ENCODE results near the gene VPS39.

VPS39 gene

GRCh38 chr15:42135351-42135750, 72.8 kb downstream of the VPS39 start:
- Histone ChIP-seq H3K27ac (no peak overlapping the region), H3K27me3 (ENCODE audit: insufficient read depth, low read depth) (no peaks in the 10 kb centered on the region), H3K4me2 (no peak overlapping the region), H4K20me1 (ENCODE audit: insufficient read depth) (no peaks in the 10 kb centered on the region), H2AFZ (ENCODE audit: low read depth) (no peak overlapping the region), H3K4me1 (ENCODE audit: low read depth, poor library complexity, severe bottlenecking) (no peaks in the 10 kb centered on the region), H3K9ac (no peak overlapping the region), H3K4me3 (IDR thresholded peaks at IDR 0.05; ENCODE audit: insufficient read depth, low read depth, low read length) (no peak overlapping the region), H3K79me2 (ENCODE audit: insufficient read depth, low read depth) (no peaks in the 10 kb centered on the region), H3K36me3 (ENCODE audit: insufficient read depth) (no peaks in the 10 kb centered on the region)
- no peak for TF ChIP-seq CTCF (conservative IDR thresholded peaks at IDR 0.05; ENCODE audit: low read depth, low read length)

- Histone ChIP-seq H3K4me2 (no peak overlapping the region), H3K27ac (no peak overlapping the region), H3K79me2 (ENCODE audit: insufficient read depth, low read depth) (no peaks in the 10 kb centered on the region), H3K36me3 (ENCODE audit: insufficient read depth) (no peaks in the 10 kb centered on the region), H3K4me3 (IDR thresholded peaks at IDR 0.05; ENCODE audit: insufficient read depth, low read depth, low read length) (no peak overlapping the region), H3K9ac (no peak overlapping the region), H3K27me3 (ENCODE audit: insufficient read depth, low read depth) (no peaks in the 10 kb centered on the region), H2AFZ (ENCODE audit: low read depth) (no peak overlapping the region), H4K20me1 (ENCODE audit: insufficient read depth) (no peaks in the 10 kb centered on the region), H3K4me1 (ENCODE audit: low read depth, poor library complexity, severe bottlenecking) (no peaks in the 10 kb centered on the region)
- no peak for TF ChIP-seq CTCF (conservative IDR thresholded peaks at IDR 0.05; ENCODE audit: low read depth, low read length)
Measured at GRCh38 chr15:42134617-42135245, 73.4 kb downstream of the VPS39 start.

- no peak overlapping the region for H3K9ac ChIP-seq
- no peaks in the 10 kb centered on the region for H3K4me1 ChIP-seq (ENCODE audit: low read depth, poor library complexity, severe bottlenecking)
- no peaks in the 10 kb centered on the region for H4K20me1 ChIP-seq (ENCODE audit: insufficient read depth)
- H3K27me3 ChIP-seq (ENCODE audit: insufficient read depth, low read depth): no peaks in the 10 kb centered on the region
- no peaks in the 10 kb centered on the region for H3K79me2 ChIP-seq (ENCODE audit: insufficient read depth, low read depth)
- no peaks in the 10 kb centered on the region for H3K36me3 ChIP-seq (ENCODE audit: insufficient read depth)
- H2AFZ ChIP-seq (ENCODE audit: low read depth): no peak overlapping the region; the same call in 1 of the 2 replicates
- no peak overlapping the region for H3K4me2 ChIP-seq
- peak; percentile 88 for TF ChIP-seq CTCF (conservative IDR thresholded peaks at IDR 0.05; ENCODE audit: low read depth, low read length)
- H3K4me3 ChIP-seq (IDR thresholded peaks at IDR 0.05; ENCODE audit: insufficient read depth, low read depth, low read length): no peak overlapping the region
- no peak overlapping the region for H3K27ac ChIP-seq
Measured at GRCh38 chr15:42133886-42134502, 74.1 kb downstream of the VPS39 start.

GRCh38 chr15:42133356-42133755, 74.7 kb downstream of the VPS39 start:
- Histone ChIP-seq H4K20me1 (ENCODE audit: insufficient read depth) (no peaks in the 10 kb centered on the region), H3K27me3 (ENCODE audit: insufficient read depth, low read depth) (no peaks in the 10 kb centered on the region), H3K79me2 (ENCODE audit: insufficient read depth, low read depth) (no peaks in the 10 kb centered on the region), H2AFZ (ENCODE audit: low read depth) (no peak overlapping the region), H3K4me2 (no peak overlapping the region), H3K9ac (no peak overlapping the region), H3K4me1 (ENCODE audit: low read depth, poor library complexity, severe bottlenecking) (no peaks in the 10 kb centered on the region), H3K27ac (no peak overlapping the region), H3K4me3 (IDR thresholded peaks at IDR 0.05; ENCODE audit: insufficient read depth, low read depth, low read length) (no peak overlapping the region), H3K36me3 (ENCODE audit: insufficient read depth) (no peaks in the 10 kb centered on the region)
- TF ChIP-seq CTCF (conservative IDR thresholded peaks at IDR 0.05; ENCODE audit: low read depth, low read length): no peak

All from KMS-11 (cell line).